ENCODE measurements around the gene UTS2R.

DNA sequence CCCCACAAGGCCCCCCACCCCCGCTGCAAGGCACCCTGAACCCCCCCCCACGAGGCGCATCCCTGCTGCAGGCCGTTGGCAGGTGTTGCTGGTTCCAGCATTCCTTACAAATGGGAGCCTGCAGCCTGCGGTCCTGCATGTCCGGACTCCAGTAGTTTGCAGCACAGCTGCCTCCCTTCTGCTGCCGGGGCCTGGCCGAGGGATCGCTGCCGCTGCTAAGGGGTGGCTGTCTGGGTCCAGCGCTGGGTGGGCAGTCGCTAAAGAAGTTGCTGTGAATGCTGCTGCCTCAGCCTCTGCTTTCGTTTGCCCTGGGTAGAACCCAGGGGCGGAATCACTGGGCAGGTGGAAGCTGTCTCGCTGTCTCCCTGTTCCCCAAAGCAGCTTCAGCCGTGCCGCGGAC, 11.8 kb downstream of the UTS2R start:
- TF ChIP-seq, protein P1, sequence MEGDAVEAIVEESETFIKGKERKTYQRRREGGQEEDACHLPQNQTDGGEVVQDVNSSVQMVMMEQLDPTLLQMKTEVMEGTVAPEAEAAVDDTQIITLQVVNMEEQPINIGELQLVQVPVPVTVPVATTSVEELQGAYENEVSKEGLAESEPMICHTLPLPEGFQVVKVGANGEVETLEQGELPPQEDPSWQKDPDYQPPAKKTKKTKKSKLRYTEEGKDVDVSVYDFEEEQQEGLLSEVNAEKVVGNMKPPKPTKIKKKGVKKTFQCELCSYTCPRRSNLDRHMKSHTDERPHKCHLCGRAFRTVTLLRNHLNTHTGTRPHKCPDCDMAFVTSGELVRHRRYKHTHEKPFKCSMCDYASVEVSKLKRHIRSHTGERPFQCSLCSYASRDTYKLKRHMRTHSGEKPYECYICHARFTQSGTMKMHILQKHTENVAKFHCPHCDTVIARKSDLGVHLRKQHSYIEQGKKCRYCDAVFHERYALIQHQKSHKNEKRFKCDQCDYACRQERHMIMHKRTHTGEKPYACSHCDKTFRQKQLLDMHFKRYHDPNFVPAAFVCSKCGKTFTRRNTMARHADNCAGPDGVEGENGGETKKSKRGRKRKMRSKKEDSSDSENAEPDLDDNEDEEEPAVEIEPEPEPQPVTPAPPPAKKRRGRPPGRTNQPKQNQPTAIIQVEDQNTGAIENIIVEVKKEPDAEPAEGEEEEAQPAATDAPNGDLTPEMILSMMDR (IDR thresholded peaks at IDR 0.05), result no peak
- no peak for TF ChIP-seq POLR2A (IDR thresholded peaks at IDR 0.05)

Measured in heart left ventricle (tissue), 13 donors.